ENCODE data around the gene THSD7A. TPM values are rescaled to one million over a fixed set of nuclear protein-coding genes. Genes with fewer than 3 reads are reported as not detected.

THSD7A gene
- total and polyA plus RNA-seq, 2 of the 4 experiments (the other 2 are of a cell fraction) = 0.02 to 0.18 TPM

- H3K18ac ChIP-seq (ENCODE audit: low read depth, low read length) = no peak overlapping the region
- H3K4me2 ChIP-seq (ENCODE audit: low read depth, low read length) = no peak overlapping the region
- CTCF ChIA-PET = no interaction called here
- no peaks in the 10 kb centered on the region for H3K4me1 ChIP-seq (ENCODE audit: control insufficient read depth, insufficient read depth, low read length)
- no peak overlapping the region for H4K91ac ChIP-seq (ENCODE audit: insufficient read depth, low read depth, low read length)
- no CpG with 5 or more reads among the region's 2 CpGs for WGBS, 2 experiments (ENCODE audit: extremely low coverage in 2 of 2, insufficient read length in 1 of 2)
- TF ChIP-seq RFX5 (IDR thresholded peaks at IDR 0.05; ENCODE audit: low read depth, low read length) (no peak), USF2 (IDR thresholded peaks at IDR 0.05; ENCODE audit: low read depth, low read length) (no peak), SMC3 (IDR thresholded peaks at IDR 0.05; ENCODE audit: low read depth, low read length) (no peak), CEBPB (IDR thresholded peaks at IDR 0.05; ENCODE audit: low read depth, low read length) (no peak), FOS (IDR thresholded peaks at IDR 0.05; ENCODE audit: low read depth, low read length) (no peak), CTCF (conservative IDR thresholded peaks at IDR 0.05; ENCODE audit: low read depth, low read length) (no peak), MAFK (IDR thresholded peaks at IDR 0.05; ENCODE audit: low read depth, low read length) (no peak), ELK1 (IDR thresholded peaks at IDR 0.05; ENCODE audit: borderline replicate concordance, low read depth, low read length) (no peak), MXI1 (IDR thresholded peaks at IDR 0.05; ENCODE audit: borderline replicate concordance, low read depth, low read length) (no peak), POLR2A (IDR thresholded peaks at IDR 0.05; ENCODE audit: low read depth, low read length) (no peak), RAD21 (IDR thresholded peaks at IDR 0.05; ENCODE audit: low read length) (no peak)
- DNase-seq = no peak
- no peaks in the 10 kb centered on the region for H3K79me1 ChIP-seq (ENCODE audit: low read depth in 1 of 2, low read length in 2 of 2)
- no peaks in the 10 kb centered on the region for H3K36me3 ChIP-seq (ENCODE audit: control insufficient read depth, insufficient read depth, low read length)
- H3K27me3 ChIP-seq (ENCODE audit: control insufficient read depth, insufficient read depth, low read length) = no peaks in the 10 kb centered on the region
- no peak overlapping the region for H2AK5ac ChIP-seq (ENCODE audit: low read depth, low read length)
- H2BK20ac ChIP-seq (ENCODE audit: low read depth, low read length) = no peak overlapping the region
- H3K4ac ChIP-seq (ENCODE audit: low read depth, low read length) = no peak overlapping the region
- ATAC-seq (ENCODE audit: low read depth) = no peak
- H2BK120ac ChIP-seq (ENCODE audit: low read depth, low read length) = no peak overlapping the region
- in situ Hi-C loops (cut with MboI; ENCODE audit: low sequenced_read_pairs) (no loop called here), dilution Hi-C loops (cut with HindIII; ENCODE audit: low sequenced_read_pairs, unreplicated experiment) (no loop called here), intact Hi-C loops (cut with micrococcal nuclease) (no loop called here)
- H2AFZ ChIP-seq (replicated peaks; ENCODE audit: low read length, poor library complexity) = no peak overlapping the region
- no peak overlapping the region for H3K4me3 ChIP-seq (ENCODE audit: insufficient read depth, low read depth, low read length)
- H3K56ac ChIP-seq (ENCODE audit: extremely low read depth, insufficient read depth, low read length) = no peak overlapping the region
- no peak overlapping the region for H4K5ac ChIP-seq (ENCODE audit: low read depth, low read length)
- no peak overlapping the region for H3K9ac ChIP-seq (ENCODE audit: low read depth, low read length)
- no TSS peak for BruUV-seq (replicated peaks)
- no peaks in the 10 kb centered on the region; the same call in 1 of the 2 replicates for H3K9me3 ChIP-seq (ENCODE audit: control insufficient read depth, insufficient read depth, low read length)
- no peaks in the 10 kb centered on the region for H4K20me1 ChIP-seq (ENCODE audit: insufficient read depth, low read length)
- no peak overlapping the region for H2BK5ac ChIP-seq (ENCODE audit: low read depth, low read length, poor library complexity, severe bottlenecking)
- H2AK9ac ChIP-seq (replicated peaks; ENCODE audit: low read depth, low read length, poor library complexity) = no peak overlapping the region
- H3K14ac ChIP-seq (replicated peaks; ENCODE audit: low read depth, low read length) = no peak overlapping the region
- H4K8ac ChIP-seq (ENCODE audit: low read depth in 2 of 2, low read length in 2 of 2) = no peak overlapping the region
- no peak overlapping the region for H3K27ac ChIP-seq (ENCODE audit: insufficient read depth, low read length)
- H3K9me1 ChIP-seq (ENCODE audit: insufficient read depth, low read length) = no peaks in the 10 kb centered on the region
- POLR2A ChIA-PET (ENCODE audit: unreplicated experiment) = no interaction called here
- H2BK15ac ChIP-seq (ENCODE audit: low read depth, low read length) = no peak overlapping the region
- H3K23ac ChIP-seq (ENCODE audit: low read depth, low read length) = no peak overlapping the region
Observed at GRCh38 chr7:11609096-11609670, 222.8 kb downstream of the THSD7A start.

All from IMR-90 (cell line).